Measurements from ENCODE around the gene KCTD20.

GRCh38 chr6:36504181-36504580, 61.4 kb downstream of the KCTD20 start:
- TF ChIP-seq CTCF (IDR thresholded peaks at IDR 0.05) (no peak), EP300 (IDR thresholded peaks at IDR 0.05) (no peak), POLR2A (IDR thresholded peaks at IDR 0.05) (no peak), POLR2AphosphoS5 (IDR thresholded peaks at IDR 0.05) (no peak)

All from gastroesophageal sphincter (tissue), 3 donors.